Measurements from ENCODE around the gene KYAT1.

The KYAT1 gene

GRCh38 chr9:128906741-128907140, 25.0 kb upstream of the KYAT1 start:
- DNase-seq: no peak

- no peak for DNase-seq
Measured at GRCh38 chr9:128905964-128906363, 24.2 kb upstream of the KYAT1 start.

DNA sequence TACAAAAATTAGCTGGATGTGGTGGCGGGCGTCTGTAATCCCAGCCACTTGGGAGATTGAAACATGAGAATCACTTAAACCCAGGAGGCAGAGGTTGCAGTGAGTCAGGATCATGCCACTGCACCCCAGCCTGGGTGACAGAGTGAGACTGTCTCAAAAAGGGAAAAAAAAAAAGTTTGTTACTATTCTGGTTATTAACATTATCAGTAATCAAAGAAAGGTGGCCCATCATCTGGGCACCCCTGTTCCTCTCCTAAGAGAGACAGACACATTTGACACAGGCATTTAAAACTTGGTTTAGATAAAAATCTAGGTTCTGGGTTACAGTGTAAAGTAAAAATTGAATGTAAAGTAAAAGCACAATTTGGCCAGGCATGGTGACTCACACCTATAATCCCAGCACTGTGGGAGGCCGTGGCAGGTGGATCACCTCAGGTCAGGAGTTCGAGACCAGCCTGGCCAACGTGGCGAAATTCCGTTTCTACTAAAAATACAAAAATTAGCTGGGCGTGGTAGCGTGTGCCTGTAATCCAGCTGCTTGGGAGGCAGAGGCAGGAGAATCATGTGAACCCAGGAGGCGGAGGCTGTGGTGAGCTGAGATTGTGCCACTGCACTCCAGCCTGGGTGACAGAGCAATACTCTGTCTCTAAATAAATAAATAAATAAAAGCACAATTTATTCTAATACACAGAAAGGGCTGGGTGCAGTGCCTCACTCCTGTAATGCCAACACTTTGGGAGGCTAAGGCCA, 22.3 kb upstream of the KYAT1 start:
- no peak for DNase-seq

GRCh38 chr9:128903079-128903461, 21.3 kb upstream of the KYAT1 start:
- no peak for DNase-seq

DNA sequence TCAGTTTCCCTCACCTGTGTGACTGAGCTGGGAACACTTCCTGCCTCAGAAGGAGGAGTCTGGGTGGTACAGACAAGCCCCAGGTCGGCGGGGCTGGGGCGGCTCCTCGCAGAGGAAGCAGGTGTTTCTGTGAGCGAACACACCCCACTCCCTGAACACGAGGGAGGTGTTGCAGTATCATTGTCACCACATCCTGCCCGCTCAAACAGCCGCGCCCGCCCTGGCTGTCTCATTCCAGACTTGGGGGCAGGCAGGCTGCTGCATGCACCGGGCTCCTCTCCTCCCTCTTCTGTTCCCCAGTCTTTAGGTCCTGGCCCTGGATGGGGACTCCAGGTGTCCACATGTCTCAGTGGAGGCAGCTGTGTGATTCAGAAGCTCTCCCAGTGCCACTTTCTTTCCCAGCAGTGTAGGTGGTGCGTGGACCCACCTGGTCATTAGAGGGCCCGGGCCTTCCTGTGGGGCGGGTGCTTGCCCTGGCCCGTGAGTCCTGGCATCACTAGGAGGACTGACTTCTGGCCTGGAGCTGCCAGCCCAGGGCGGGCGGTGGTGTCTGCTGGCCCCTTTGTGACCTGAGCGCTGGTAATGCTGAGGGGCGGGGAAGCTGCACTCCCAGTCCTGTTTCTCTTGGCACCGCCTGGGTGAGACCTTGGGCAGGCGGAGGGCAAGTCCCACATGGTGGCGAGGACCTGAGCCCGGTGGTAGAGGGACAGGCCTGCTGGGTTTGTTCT, 20.8 kb upstream of the KYAT1 start:
- DNase-seq: peak; percentile 27 to 35

DNA sequence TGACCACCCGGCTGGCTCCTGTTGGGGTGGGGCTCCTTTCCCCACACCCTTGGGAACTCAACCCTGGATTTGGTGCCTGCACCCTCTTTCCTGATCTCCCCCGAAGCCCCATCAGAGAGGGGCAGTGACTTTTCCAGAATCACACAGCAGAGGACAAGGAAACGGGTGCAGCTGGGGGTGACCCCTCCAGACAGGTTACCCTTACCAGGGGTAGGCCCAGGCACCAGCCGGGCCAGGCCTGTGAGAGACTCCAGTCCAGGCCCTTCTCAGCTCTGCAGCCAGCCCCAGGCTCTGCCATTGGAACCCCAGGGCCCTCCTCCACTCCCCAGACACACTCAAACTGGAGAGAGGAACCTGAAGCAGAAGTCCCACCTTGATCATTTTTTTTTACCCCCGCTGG, 20.1 kb upstream of the KYAT1 start:
- DNase-seq: no peak

DNA sequence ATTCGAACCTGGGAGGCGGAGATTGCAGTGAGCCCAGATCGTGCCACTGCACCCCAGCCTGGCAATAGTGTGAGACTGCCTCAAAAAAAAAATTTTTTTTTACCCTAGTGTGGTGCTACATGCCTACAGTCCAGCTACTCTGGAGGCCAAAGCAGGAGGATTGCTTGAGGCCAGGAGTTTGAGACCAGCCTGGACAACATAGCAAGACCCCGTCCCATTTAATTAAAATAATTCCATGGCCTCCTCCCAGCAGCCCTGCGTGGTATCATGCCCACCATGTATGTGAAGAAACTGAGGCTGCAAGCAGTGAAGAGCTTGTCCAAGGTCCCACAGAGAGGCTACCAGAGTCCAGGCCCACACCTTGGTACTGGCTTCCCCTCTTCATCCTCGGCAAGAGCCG, 19.6 kb upstream of the KYAT1 start:
- DNase-seq: no peak

- no peak for DNase-seq
Measured at GRCh38 chr9:128899566-128900322, 18.0 kb upstream of the KYAT1 start.

GRCh38 chr9:128898845-128899565, 17.3 kb upstream of the KYAT1 start:
- DNase-seq: no peak

DNA sequence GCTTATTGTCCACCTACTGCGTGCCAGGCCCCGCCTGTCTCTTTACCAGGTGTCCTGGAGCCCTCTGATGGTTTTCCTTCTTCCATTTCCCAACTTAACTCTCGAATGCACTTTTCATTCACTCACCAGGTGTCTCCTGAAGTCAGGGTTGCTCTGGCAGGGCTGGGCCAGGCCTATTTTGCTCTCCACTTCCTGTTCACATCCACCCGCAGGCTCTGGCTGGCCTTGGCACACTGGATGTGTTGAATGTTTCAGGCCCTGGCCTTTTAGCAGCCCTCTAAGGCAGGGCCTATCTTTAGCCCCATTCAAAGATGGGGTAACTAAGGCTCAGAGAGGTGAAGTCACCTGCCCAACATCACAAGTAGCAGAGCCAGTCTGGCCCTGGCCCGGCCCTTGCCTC, 16.6 kb upstream of the KYAT1 start:
- DNase-seq: no peak

- DNase-seq: no peak
Measured at GRCh38 chr9:128895556-128895955, 13.8 kb upstream of the KYAT1 start.

DNA sequence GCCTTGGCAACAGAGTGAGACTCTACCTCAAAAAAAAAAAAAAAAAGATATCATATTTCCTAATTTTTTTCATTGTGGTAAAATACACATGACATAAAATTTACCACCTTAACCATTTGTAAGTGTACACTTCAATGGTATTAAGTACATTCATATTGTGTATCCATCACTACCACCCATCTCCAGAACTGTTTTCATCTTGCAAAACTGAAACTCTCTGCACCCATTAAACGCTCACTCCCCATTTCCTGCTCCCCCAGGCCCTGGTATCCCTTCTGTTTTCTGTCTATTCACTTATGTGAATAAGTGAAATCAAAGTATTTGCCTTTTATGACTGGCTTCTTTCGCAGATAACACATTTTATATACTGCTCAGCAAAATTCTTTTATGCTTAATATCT, 13.0 kb upstream of the KYAT1 start:
- no peak for DNase-seq

GRCh38 chr9:128893354-128893753, 11.6 kb upstream of the KYAT1 start:
- DNase-seq: no peak

DNA sequence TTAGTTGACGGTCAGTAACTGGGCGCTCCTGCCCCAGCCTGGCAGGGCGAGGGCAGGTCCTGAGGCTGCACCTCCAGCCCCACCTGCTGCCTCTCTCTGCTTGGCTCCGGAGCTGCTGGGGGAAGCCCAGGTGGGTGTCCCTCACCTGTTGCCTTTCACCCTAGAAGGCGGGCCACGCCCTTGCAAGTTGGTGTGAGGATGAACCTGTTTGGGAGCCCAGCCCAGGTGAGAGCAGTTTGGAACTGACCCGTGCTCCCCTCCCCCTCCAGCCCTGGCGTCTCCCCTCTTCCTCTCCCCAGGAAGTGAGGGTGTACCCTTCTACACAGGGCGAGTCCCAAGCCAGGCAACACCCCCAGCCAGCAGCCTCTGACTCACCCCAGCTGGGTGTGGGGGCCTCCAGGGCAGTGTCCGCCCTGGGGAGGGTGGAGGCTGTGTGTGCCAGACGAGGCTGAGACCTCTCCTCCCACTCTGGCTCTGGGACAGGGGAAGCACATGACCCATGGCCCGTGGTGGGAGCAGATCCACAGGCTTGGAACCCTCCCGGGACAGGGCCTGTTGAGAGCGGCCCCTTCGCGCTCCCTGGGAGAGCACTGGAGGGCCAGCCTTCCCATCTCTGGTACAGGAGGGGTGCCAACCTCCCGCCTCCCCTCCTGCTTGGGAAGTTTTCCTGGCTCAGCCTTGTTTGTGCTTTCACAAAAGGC, 10.6 kb upstream of the KYAT1 start:
- no peak for DNase-seq

GRCh38 chr9:128891321-128892220, 9.8 kb upstream of the KYAT1 start:
- DNase-seq: no peak

DNA sequence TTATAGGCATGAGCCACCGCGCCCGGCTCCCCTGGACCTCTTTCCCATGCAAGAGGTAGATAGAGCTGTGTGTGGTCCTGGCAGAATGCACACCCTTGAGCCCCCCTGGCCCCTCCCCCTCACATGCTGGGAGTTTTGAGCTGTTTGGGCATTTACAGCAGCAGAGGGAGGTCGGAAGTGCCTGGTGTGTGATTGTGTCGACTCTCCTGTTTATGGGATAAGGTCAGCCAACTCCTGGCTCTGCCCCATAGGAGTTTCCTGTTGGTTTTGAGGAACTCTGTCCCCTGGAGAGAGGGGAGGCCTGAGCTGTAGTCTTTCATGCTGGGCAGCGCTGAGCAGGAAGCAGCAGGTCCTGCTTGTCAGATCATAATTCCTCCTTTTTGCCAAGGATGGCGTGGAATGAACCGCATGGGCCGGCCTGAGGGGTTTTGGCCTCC, 6.2 kb upstream of the KYAT1 start:
- DNase-seq: no peak

DNA sequence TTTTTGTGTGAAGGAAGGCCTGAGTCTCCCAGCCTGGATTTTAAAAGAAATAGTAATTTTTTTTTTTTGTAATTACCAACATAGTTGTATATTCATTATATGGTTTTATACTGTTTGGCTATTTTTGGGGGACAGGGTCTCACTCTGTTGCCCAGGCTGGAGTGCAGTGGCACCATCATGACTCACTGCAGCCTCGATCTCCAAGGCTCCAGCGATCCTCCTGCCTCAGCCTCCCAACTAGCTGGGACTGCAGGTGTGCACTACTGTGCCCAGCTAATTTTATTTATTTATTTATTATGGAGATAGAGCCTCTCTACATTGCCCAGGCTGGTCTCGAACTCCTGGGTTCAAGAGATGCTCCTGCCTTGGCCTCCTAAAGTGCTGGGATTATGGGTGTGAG, 5.3 kb upstream of the KYAT1 start:
- DNase-seq: no peak

GRCh38 chr9:128886211-128886891, 4.6 kb upstream of the KYAT1 start:
- no peak for DNase-seq

DNA sequence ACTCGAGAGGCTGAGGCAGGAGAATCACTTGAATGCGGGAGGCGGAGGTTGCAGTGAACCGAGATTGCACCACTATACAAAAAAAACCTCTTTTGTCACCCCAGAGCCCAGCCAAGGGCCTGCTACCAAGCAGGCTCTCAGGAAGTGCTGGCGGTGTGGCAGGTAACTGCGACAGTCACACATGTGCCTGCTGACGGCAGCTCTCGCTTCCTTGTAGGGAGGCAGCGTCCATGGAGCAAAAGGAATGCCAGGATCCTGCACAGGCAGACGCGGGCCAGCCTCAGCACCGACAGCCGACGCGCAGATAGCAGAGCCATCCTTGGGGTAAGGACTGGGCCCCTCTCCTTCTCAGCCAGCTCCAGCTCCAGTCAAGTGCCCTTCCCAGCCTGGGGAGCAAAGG, 4.0 kb upstream of the KYAT1 start:
- no peak for DNase-seq

DNA sequence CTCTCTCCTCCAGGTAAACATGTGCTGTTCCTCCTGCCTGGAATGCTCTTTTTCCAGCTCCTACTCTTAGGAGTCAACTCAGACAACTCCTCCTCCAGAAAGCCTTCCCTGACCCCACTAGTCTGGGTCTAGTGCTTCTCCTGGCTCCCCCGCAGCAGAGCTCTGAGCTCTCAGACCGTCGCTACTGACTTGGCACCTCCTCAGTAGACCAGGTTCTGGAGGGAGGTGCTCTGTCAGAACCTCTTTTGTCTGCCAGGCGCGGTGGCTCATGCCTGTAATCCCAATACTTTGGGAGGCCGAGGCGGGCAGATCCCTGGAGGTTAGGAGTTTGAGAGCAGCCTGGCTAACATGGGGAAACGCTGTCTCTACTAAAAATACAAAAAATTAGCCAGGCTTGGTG, 3.6 kb upstream of the KYAT1 start:
- no peak for DNase-seq

GRCh38 chr9:128884164-128884563, 2.4 kb upstream of the KYAT1 start:
- no peak for DNase-seq

Measured in SHP77 (cell line).